Suprapubic skin (tissue), 3 donors: ENCODE data around the gene ZRANB1.

Experiments used
- EP300 ChIP-seq: sonication (generic); formaldehyde crosslinking; IDR thresholded peaks from one replicate; pipeline ENCODE4 v1.6.1; 2017; ENCODE audit warnings: antibody characterized with exemption
- POLR2A ChIP-seq, 2 donors: fragments of 450-650 bp; IDR thresholded peaks; one replicate each; pipeline ENCODE4 v1.6.1; 2017; ENCODE audit warnings: antibody characterized with exemption in 2 of 2, mild to moderate bottlenecking in 2 of 2, moderate library complexity in 2 of 2
- TF ChIP-seq, protein P1 (sequence below), 2 donors: fragments of 200-600 bp in 1 of 2; fragments of 450-650 bp in 1 of 2; sonication (generic) in 1 of 2; IDR thresholded peaks; one replicate each; pipeline ENCODE4 v1.5.1; 2016 to 2019; ENCODE audit warnings: antibody characterized with exemption in 2 of 2, mild to moderate bottlenecking in 1 of 2, moderate library complexity in 1 of 2

- TF ChIP-seq POLR2A (IDR thresholded peaks at IDR 0.05) (no peak), EP300 (no peak)
- TF ChIP-seq, protein P1, sequence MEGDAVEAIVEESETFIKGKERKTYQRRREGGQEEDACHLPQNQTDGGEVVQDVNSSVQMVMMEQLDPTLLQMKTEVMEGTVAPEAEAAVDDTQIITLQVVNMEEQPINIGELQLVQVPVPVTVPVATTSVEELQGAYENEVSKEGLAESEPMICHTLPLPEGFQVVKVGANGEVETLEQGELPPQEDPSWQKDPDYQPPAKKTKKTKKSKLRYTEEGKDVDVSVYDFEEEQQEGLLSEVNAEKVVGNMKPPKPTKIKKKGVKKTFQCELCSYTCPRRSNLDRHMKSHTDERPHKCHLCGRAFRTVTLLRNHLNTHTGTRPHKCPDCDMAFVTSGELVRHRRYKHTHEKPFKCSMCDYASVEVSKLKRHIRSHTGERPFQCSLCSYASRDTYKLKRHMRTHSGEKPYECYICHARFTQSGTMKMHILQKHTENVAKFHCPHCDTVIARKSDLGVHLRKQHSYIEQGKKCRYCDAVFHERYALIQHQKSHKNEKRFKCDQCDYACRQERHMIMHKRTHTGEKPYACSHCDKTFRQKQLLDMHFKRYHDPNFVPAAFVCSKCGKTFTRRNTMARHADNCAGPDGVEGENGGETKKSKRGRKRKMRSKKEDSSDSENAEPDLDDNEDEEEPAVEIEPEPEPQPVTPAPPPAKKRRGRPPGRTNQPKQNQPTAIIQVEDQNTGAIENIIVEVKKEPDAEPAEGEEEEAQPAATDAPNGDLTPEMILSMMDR (IDR thresholded peaks at IDR 0.05) = no peak
Observed at GRCh38 chr10:125011926-125012705, 70.2 kb downstream of the ZRANB1 start.
